AG20443 (cell line): Measurements from ENCODE around the gene LTBP4.

Experiments used
- DNase-seq: peaks from one replicate; pipeline ENCODE4 v3.0.0; 2012; ENCODE audit warnings: low spot score, mixed read lengths

LTBP4 gene

DNA sequence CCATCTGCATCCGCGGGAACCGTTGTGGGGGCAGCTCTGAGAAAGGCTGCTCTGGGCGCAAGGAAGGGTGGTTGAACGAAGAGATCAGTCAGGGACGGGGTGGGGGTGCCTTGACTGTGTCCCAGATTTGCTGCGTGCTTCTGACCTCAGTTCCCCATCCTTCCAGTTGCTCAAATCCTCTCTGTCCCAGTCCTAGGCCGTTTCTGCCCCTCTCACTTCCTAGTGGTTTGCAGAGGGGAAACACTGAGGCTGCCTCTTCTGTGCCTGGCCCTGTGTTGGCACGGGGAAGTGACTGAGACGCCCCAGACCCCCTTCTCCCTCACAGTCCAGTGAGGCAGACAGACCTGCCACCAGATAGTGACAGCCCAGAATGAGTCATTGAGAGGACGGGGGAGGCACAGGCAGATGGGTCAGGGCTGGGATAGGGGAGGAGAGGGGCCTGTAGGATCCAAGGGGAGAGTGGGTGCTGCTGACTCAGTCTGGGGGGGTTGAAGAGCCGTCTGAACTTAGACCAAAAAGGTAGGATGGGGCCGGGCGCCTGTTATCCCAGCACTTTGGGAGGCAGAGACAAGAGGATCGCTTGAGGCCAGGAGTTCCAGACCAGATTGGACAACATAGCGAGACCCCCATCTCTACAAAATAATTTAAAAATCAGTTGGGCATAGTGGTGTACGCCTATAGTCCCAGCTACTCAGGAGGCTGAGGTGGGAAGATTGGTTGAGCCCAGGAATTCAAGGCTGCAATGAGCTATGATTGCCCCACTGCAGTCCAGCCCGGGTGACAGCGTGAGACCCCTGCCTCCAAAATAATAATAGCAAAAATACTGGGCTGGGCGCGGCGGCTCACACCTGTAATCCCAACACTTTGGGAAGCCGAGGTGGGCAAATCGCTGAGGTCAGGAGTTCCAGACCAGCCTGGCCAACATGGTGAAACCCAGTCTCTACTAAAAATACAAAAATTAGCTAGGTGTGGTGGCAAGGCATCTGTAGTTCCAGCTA is 62.8 kb downstream of the LTBP4 start:
- DNase-seq: no peak

- DNase-seq: no peak
Measured at GRCh38 chr19:40666803-40667438, 65.8 kb downstream of the LTBP4 start.

GRCh38 chr19:40667602-40668001 is 66.4 kb downstream of the LTBP4 start:
- no peak for DNase-seq

DNA sequence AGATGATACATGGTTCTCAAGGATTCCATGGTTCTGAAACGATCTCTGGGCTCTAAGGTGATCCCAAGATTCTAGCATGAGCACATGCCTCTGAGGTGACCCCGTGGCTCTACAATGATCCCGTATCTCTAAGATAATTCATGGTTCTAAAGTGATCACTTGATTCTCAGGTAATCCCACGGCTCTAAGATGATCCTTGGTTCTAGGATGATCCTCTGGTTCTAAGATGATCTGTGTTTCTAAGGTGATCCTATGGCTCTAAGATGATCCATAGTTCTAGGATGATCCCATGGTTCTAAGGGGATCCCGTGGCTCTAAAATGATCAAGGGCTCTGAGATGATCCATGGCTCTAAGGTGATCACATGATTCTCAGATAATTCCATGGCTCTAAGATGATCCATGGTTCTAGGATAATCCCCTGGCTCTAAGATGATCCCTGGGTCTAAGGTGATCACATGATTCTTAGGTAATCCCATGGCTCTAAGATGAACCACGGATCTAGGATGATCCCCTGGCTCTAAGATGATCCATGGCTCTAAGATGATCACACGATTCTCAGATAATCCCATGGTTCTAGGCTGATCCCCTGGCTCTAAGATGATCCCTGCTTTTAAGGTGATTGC is 67.9 kb downstream of the LTBP4 start:
- DNase-seq: no peak

DNA sequence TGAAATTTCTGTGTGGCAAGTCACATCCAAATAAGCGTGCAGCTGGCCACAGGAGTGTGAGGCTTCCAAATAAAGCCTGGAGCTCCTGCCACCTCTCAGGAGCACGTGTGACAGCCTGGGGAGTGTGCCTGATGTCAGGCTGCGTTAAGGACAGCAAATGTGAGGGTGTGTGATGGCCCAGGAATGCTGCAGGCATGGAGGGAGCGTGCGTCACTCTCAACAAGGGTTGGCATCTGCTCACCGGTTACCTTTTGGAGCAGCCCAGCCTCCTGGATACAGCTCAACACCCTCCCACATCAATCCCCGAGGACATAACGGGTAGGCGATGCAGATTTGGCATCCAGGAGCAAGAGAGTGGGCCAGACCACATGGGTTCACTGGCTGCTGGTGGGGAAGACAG is 70.2 kb downstream of the LTBP4 start:
- DNase-seq: no peak

GRCh38 chr19:40672038-40672437 is 70.9 kb downstream of the LTBP4 start:
- DNase-seq: no peak

DNA sequence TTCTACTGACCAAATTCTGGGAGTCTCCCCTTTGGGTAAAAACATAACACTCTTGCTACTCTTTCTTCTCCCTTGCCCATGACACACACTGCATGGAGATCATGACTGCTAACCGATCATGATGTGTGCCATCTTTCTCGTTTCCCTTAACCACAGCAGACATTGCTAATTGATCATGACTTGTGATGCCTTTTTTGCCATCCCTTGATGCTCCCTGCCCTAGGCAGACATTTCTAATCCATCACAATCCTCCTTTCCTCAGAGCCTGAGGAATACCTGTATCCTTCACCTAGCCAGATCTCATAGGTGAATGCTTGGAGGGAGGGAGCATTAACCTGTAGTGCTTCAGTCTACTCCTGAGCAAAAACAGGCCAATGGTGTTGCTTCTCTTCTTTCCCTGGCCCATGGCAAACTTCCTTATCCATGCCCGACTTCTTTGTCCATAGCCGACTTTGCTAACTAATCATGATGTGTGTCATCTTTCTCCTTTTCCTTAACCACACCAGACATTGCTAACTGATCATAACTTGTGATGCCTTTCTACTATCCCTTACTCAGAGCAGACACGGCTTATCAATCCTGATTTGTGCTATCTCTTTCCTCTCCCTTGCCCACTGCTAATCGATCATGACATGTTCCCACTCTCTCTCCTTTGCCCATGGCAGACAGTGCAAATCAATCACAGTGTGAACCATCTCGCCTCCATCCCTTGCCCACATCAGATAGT is 71.6 kb downstream of the LTBP4 start:
- no peak for DNase-seq

DNA sequence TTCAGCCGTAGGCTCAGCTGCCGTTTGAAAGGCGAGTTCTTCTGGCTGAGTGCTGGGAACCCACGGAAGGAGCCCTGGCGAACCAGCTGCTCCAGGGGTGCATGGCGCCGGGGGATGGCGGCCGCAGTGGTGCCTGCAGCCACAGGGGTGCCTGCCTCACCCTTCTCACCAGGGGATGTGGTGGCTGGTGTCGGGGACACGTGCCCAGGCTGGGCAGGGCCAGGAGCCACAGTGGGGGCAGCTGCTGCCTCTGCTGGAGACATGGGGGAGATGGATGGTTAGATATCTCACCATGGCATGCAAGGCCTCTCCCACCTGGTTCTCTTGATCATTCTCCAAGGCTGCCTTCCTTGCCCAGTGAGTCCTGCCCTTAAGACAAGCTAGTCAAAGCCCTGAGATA is 72.2 kb downstream of the LTBP4 start:
- no peak for DNase-seq

DNA sequence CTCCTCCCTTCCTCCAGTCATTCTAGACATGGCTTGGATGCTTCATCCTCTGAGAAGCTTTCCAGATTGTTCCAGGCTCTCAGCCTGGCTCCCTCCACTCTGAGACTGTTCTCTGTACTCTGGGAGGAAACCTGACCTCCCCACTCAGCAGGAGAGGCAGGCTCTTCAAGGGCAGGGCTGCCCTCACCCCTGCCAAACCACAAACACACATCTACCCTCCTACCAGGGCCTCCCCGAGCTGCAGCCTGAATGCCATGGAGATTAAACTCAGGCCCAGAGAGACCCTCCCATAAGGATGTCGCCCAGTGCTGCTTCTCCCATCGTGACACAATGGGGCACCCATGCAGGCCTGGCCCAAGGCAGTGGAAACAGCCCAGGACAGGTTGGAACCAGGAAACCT is 73.1 kb downstream of the LTBP4 start:
- no peak for DNase-seq

DNA sequence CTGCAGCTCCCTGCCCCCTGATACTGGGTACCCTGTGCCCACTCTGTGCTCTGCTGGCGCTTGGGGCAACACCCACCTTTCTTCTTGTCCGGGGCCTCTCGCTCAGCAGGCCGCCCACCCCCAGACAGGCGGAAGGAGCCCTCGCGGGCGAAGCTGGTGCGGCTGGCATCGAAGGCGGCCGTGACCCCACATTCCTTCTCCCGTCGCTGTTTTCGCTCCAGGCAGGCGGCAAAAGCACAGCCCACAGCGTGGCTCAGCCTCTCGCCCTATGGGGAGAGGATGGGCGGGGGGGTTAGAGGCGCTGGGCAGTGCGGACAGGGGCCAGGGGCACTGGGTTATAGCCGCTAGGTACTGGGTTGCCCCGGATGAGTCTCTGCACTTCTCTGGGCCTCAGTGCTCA is 76.0 kb downstream of the LTBP4 start:
- no peak for DNase-seq
